GM18502 (cell line): ENCODE data around the gene VASP.
A peak's percentile ranks its signal among the peaks of the same experiment; 100 is the strongest.

Experiments used
- ATAC-seq: cut with Tn5 transposase; IDR thresholded peaks from one replicate; pipeline ENCODE4 v1.9.1; 2021; ENCODE audit warnings: mild to moderate bottlenecking; ENCODE audit not compliant: unreplicated experiment, poor library complexity

Gene VASP

GRCh38 chr19:45473682-45474605 lies 33.3 kb upstream of the VASP start:
- no peak for ATAC-seq

DNA sequence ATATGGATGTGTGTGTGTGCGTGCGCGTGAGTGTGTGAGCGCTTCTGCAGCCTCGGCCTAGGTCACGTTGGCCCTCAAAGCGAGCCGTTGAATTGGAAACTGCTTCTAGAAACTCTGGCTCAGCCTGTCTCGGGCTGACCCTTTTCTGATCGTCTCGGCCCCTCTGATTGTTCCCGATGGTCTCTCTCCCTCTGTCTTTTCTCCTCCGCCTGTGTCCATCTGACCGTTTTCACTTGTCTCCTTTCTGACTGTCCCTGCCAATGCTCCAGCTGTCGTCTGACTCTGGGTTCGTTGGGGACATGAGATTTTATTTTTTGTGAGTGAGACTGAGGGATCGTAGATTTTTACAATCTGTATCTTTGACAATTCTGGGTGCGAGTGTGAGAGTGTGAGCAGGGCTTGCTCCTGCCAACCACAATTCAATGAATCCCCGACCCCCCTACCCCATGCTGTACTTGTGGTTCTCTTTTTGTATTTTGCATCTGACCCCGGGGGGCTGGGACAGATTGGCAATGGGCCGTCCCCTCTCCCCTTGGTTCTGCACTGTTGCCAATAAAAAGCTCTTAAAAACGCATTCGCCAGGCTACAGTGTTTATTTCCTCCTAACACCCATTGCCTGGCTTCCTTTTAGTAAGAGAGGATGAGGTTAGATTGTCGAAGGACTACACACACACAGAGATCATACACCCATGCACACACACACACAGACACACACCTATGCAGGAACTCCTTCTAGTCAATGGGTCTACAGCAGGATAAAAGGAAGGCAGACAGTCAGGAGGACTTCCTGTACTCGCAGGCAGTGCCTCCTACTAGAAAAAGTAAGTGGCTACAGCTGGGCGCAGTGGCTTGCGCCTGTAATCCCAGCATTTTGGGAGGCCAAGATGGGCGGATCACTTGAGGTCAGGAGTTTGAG lies 32.4 kb upstream of the VASP start:
- no peak for ATAC-seq

DNA sequence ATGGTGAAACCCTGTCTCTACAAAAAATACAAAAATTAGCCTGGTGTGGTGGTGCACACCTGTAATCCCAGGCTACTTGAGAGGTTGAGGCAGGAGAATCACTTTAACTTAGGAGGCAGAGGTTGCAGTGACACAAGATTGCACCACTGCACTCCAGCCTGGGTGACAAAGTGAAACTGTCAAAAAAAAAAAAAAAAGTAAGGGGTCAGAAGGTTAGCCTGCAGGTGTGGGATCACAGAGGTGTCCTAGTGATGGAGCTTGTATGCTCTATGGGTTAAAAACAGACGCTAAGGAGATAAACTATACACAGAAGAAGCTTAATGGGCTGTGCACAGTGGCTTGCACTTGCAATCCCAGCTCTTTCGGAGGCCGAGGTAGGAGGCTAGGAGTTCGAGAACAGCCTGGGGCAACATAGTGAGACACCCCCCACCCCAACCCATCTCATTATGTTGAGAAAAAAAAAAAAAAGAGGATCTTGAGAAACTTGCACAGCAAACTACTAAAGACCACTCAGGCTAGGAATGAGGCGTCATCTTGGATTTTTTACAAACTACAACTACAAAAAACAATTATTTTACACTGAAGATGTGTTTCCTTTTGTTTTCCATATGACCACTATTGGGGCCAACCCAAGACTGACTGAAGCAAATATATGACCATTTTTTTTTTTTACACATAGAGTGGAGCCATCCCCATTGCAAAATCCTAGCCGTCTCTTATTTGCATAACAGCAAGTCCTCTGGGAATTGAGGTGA lies 31.6 kb upstream of the VASP start:
- no peak for ATAC-seq

DNA sequence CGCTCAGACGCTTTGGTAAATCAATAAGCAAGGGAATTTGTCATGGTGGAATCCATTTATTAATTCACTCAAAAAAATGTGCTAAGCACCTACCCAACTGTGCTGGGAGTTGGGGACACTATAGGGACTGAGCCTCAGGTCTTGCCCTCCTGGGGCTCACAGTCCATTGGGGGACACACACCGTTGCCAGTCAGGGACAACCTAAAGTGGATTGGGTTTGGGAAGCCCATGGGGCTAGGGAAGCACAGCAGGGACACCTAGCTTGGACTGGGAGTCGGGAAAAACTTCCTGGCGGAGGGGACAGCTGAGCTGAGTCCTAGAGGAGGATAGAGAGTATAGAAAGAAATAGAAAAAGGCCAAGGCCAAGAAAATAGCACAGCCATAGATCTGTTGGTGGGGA lies 31.0 kb upstream of the VASP start:
- no peak for ATAC-seq

DNA sequence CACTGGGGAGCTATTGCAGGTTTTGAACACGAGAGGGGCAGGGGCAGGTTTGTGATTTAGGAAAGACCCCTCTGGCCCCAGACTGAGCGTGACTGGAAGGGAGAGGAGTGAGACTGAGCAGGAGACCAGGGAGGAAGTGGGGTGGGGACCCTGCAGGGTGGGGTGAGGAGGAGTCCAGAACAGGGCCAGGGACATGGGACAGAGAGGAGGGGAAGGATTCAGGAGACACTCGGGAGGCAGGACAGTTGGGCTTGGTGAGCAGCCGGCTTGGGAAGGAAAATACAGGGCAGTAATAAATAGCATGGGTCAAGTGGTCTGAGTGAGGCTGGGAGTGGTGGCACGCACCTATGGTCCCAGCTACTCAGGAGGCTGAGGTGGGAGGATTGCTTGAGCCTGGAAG lies 30.1 kb upstream of the VASP start:
- no peak for ATAC-seq

DNA sequence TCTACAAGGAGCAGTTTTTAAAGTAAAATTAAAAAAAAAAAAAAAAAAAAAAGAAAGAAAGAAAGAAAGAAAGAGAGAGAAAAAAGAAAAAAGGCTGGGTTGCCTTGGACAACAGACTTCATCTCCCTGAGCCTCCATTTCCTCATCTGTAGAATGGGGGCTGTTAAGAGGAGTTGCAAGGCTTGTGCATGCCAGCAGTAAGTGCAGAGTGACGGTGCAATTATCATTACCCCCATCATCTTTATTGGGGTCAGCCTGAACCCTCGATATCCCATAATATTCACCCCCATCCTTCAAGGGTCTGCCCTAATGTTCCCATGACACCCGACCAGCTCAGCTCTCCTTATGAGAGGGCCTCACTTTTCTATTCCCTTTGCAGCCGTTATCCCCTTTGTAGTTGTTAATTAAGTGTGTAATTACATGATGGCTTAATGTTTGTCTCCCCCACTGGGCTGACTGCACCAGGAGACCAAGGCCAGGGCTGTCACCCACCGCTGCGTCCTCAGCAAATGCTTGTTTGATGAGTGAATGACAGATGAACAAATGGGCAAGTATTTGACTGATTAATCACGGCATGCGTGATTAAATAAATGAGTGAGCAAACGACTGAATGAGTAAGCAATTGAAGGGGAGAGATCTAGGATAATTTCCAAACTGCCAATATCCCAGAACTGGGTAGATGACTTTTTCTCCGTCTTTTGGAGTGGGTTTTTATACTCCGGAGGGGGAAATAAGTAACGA lies 29.4 kb upstream of the VASP start:
- ATAC-seq = peak; percentile 9

- peak; percentile 66 for ATAC-seq
These were observed 28.6 kb upstream of the VASP start for GRCh38 chr19:45478454-45479238.

GRCh38 chr19:45483033-45483432 lies 24.2 kb upstream of the VASP start:
- no peak for ATAC-seq

GRCh38 chr19:45484273-45484945 lies 22.9 kb upstream of the VASP start:
- no peak for ATAC-seq

GRCh38 chr19:45485305-45486077 lies 21.8 kb upstream of the VASP start:
- peak; percentile 89 for ATAC-seq

DNA sequence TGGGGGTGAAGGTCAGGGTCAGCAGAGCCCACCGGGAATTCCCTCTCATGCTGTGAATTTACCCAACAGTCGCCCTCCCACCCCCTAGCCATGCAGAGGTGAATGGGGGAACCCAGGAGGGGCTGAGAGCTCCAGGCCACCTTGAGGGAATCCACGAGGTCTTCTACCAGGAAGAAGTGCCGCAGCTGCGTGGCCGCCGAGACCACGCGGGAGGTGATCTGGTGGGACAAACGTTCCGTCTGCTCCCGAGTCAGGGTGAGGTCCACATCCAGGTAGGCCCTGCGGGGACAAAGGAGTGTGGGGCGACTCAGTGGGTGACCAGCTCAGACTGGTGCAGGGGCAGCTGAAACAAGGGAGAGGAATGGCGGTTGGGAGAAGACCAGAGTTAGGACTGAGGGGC lies 18.6 kb upstream of the VASP start:
- ATAC-seq = no peak

- no peak for ATAC-seq
These were observed 17.9 kb upstream of the VASP start for GRCh38 chr19:45489216-45489855.

GRCh38 chr19:45492137-45492626 lies 15.1 kb upstream of the VASP start:
- ATAC-seq = no peak

DNA sequence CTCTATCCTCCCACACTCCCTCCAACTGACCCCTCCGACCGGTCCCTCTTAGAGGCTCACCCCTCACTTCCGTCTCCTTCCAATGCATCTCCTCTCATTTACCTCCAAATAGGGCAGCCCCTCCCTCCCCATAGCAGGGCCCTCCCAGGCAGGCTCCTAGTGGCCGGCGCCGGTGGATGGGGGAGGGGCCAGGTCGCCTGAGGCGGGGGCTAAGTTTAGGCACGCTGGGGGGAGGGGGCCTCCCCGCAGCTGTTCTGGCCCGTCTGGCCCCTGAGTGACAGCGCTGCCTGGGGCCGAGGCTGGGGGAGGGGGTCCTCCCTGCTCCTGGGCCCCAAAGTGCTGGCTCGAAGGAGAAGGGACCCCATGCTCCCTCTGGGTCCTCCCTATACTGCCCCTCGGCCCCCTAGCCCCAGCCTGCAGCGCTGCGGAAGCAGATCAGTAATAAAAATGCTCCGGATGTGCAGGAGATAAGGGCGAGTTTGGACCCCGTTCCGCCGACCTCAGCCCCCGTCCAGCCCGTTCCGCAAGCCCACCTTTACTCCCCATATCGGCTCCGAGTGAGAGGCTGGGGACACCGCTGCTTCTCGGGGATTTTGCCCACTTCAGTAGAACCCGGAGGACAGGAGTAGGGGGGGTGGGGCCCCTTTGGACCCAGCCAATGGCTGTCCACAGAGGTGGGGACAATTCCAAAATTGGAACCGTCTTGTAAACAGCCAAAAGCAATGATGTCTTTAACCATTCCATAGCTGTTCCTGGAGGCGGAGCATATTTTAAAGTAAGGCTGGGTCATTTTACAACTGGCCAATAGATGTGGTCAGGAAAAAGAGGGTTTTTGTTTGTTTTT lies 14.4 kb upstream of the VASP start:
- ATAC-seq = no peak

GRCh38 chr19:45494261-45494916 lies 12.9 kb upstream of the VASP start:
- no peak for ATAC-seq

- ATAC-seq = no peak
These were observed 12.1 kb upstream of the VASP start for GRCh38 chr19:45495178-45495577.
